NCI-H2227 treated with DMSO at 0.1 percent for 48 hours (cell line): ENCODE results near the gene INAVA.
"Not testable (repeated sequence)": the region's sequence is repeated elsewhere in the genome, so short reads cannot be mapped to it uniquely, and the experiment has no call there.

Experiments used
- DNase-seq: peaks from one replicate; lab custom pipeline; 2025; lab: John Stamatoyannopoulos, UW

Gene INAVA

DNA sequence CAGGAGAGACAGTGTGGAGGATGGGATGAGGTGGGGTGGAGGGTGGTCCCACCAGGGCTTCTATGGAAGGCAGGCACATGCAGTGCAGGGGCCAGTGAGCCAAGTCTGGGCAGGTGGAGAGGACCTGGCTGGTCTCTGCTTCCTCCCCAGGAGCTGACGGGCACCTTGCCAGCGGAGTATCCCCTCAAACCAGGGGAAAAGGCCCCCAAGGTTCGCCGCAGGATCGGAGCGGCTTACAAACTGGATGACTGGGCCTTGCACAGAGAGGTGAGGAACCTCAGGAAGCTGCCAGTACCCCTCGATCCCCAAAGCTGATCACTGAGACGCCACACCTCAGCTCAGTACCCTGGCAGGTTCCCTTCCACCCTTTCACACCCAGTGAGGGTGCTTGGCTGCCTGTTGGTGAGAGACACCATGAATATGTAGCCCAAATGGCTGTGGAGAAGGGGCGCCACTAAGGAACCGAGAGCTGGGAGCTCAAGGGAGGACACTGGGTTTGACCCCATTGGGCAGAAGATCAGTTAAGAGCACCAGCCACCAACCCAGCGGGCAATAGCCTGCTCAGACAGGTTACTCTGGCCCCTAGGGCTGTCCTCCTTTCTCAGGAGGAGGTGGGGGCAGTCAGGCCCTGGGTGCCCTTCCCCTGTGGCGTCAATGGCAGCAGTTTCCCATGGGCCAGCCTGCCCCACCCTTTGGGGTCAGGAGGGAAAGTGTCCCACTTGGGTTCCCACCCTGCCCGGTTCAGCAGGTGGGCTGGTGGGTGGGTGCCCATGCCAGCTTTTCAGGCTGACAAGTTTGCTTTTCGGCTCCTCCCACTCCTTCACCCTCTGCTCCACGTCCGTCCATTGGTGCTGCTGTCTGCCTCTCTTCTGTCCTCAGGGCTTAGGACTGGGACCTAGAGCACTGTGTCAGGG, 5.5 kb downstream of the INAVA start:
- no peak for DNase-seq

GRCh38 chr1:200900877-200901276, 6.2 kb downstream of the INAVA start:
- DNase-seq = no peak

- DNase-seq = no peak
Observed at GRCh38 chr1:200901350-200901749, 6.7 kb downstream of the INAVA start.

- DNase-seq = no peak
Observed at GRCh38 chr1:200901796-200902444, 7.2 kb downstream of the INAVA start.

GRCh38 chr1:200903793-200904192, 9.1 kb downstream of the INAVA start:
- DNase-seq = no peak

GRCh38 chr1:200904772-200905171, 10.1 kb downstream of the INAVA start:
- no peak for DNase-seq

DNA sequence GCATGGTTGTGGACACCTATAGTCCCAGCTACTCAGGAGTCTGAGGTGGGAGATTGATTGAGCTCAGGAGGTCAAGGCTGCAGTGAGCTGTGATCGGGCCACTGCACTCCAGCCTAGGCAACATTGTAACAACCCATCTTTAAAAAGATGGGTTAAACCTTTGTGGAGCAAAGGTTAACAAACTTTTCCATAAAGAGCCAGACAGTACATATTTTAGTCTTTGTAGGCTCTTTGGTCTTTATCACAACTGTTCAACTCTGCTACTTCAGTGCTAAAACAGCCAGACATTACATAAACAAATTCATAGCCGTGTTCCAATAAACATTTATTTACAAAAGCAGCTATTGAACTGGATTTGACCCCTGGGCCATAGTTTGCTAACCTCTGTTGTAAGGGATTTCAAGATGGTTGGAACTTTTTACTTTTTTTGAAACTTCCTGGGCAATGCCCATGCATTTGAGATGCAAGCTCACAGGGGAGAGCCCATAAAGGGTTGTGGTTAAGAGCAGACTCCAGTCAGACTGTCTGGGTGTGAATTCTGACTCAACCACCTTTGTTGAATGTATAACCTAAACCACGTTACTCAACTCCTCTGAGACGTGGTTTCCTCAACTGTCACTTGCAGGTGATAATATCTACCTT, 10.8 kb downstream of the INAVA start:
- no peak for DNase-seq

DNA sequence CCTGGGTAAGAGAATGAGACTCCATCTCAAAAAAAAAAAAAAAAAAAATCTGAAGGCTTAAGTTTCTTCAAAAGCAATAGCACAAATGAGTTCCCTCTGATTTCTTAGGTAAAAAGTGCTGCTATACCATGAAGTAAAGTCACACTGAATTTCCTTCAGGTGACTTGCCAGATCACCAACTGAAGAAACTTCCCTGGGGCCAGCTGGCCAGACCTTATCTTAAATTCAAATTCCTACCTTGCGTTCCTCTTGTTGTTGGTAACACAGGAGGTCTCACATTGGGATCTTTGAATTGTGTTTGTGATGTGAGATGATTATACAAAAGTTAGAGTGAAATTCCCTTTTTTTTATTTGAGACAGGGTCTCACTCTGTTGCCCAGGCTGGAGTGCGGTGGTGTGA, 11.8 kb downstream of the INAVA start:
- DNase-seq = no peak

DNA sequence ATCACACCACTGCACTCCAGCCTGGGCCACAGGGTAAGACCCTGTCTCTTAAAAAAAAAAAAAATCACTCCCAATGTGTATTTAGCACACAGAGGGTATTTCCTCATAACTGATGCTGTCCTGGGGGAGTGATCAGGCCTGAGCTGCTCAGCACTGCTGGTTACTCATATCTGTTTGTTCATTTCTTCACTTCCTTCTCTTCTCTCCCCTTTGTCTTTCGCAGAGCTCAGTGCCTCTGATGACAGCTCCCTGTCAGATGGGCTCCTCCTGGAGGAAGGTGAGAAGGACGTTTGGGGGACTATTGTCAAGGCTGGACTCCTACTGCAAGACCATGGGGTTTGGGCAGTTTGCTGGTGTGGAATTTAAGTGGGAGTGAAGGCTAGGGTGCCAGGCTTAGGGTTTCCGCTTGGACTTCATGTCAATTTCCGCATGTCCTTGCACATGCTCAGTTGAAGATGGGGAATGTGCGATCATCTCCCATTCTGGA, 13.0 kb downstream of the INAVA start:
- DNase-seq = no peak

GRCh38 chr1:200908191-200908868, 13.6 kb downstream of the INAVA start:
- no peak for DNase-seq

DNA sequence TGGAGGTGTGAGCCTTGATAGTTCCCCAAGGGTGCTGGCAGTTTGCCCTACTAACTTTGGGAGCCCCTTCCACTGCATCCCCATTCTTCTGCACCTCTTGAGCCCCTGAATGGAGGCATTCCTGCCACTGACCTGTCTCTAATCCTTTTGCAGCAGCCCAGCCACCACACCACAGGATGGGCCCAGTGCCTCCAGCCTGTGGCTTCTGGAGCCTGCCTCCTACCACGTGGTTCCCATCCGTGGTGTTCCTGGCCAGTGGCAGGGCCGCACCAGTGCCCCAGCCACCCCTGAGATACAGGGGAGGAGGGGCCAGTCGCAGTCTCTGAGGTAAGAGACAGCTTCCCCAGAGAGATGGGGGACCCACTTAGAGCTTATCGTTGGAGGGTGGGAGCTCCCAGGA, 14.4 kb downstream of the INAVA start:
- no peak for DNase-seq

GRCh38 chr1:200909757-200910239, 15.1 kb downstream of the INAVA start:
- no peak for DNase-seq

DNA sequence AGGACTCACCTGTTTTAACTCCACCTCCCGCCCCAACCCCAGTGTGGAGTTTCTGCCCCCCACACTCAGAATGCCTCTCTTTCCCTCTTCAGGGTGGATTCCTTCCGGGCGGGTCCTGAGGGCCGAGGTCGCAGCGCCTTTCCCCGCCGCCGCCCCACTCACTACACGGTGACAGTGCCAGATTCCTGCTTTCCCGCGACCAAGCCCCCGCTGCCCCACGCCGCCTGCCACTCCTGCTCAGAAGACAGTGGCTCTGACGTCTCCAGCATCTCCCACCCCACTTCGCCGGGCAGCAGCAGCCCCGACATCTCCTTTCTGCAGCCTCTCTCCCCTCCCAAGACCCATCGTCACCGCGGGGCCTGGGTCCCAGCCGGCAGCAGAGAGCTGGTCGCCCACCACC, 16.7 kb downstream of the INAVA start:
- no peak for DNase-seq

DNA sequence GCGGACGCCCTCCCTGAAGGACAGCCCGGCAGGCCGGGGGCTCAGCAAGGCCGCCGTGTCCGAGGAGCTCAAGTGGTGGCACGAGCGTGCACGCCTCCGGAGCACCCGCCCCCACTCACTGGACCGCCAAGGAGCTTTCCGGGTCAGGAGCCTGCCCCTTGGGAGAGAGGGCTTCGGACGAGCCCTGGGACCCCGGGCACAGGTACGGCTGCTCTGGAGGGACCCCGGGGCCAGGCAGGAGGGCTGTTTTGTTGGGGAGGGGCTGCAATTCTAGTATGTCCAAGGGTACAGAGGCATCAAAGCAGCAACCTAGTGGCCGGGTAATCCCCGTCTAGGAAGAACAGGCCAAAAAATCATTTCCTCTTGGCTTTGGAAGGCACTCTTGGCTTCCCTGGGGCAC, 17.2 kb downstream of the INAVA start:
- DNase-seq = not testable (repeated sequence)

GRCh38 chr1:200912737-200913407, 18.2 kb downstream of the INAVA start:
- DNase-seq = no peak

GRCh38 chr1:200916152-200916551, 21.5 kb downstream of the INAVA start:
- no peak for DNase-seq

DNA sequence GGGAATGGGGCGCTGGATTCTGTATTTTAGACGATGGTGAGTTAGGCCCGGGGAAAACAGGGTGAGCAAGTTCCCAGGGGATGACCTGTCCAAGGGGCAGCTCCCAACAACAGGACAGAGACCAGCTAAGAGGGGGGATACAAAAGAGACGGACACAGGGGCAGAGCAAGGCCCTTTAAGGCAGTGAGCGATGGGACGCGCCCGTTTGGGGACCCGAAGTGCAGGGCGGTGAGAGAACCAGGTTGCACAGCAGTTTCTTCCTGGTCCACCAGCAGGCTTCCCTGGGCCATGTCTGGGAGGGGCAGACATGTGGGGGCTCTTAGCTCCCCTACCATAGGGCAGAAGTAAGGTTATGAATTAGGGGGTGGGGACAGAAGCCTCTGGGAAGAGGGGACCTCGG, 22.0 kb downstream of the INAVA start:
- no peak for DNase-seq

DNA sequence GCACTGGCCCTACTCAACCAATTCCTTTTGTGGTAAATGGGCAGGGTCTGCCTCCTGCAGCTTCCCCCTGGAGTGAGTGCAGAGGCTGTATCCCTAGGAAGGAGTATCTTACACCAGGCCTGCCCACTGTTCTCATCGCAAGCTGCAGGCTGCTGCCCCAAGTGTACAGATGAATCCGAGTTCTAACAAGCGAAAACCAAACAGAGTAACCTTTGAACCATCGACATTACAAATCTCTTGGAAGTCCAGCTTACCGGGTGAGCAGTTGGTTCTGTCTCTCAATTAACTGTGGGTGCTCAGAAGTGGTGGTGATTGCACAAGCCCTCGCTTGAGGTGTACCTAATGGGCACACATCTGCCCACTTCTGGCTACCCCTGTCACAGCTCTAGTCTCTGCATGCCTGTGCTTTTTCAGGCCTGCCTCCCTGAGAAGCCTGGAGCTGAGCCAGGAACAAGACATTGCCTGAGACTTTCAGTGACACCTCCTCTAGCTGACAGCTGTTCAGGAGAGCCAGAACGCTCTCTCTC, 22.7 kb downstream of the INAVA start:
- no peak for DNase-seq

GRCh38 chr1:200918006-200918405, 23.3 kb downstream of the INAVA start:
- no peak for DNase-seq

DNA sequence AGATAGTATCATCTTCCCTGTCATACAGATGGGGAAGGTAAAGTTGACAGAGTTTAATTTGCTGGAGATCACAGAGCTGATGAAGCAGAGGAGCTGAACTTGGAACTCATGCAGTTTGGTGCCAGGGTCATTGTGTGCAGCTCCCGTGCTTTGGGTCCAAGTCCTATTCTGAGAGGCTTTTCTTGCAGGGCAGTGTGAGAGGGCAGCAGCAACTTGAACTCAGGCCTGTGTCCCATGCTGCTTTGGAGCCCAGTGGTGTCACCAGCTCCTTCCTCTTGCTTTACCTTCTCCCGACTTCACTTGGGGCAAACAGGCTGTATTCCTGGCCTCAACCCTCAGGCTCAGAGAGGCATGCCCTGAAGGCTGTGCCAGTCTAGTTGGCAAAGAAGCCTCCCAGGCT, 24.7 kb downstream of the INAVA start:
- no peak for DNase-seq

DNA sequence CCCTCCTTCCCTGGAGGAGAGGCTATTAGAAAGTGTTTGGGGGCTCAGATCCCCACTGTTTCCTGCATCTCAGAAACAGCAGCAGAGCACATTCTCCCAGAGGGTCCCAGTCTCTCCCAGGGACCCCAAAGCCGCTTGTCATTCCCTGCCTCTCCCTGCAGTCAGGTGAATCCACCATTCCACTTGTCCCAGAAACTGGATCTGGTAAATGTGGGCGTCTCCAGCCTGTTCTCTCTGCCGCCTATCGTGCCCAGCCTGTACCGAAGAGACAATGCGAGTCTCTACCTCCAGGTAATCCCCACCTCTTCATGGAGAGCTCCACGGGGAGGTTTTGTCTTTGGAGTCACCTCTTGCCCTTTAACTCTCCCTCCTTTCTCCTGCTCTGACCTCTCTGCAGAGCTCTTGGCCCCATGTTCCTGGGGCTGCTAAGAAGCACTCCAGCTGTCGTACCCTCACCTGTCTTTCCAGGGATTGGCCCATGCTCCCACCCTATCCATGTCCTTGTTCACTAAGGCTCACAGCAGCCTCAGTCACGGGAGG, 26.9 kb downstream of the INAVA start:
- DNase-seq = no peak
